Fibroblast of skin of right quadriceps (primary cell): ENCODE measurements around the gene ELP4.
A peak's percentile ranks its signal among the peaks of the same experiment; 100 is the strongest.

ENCODE experiments used
- DNase-seq: peaks from one replicate; pipeline ENCODE4 v3.0.0-alpha.2; 2013

ELP4 gene

GRCh38 chr11:31802609-31802989 is 293.0 kb downstream of the ELP4 start:
- no peak for DNase-seq

DNA sequence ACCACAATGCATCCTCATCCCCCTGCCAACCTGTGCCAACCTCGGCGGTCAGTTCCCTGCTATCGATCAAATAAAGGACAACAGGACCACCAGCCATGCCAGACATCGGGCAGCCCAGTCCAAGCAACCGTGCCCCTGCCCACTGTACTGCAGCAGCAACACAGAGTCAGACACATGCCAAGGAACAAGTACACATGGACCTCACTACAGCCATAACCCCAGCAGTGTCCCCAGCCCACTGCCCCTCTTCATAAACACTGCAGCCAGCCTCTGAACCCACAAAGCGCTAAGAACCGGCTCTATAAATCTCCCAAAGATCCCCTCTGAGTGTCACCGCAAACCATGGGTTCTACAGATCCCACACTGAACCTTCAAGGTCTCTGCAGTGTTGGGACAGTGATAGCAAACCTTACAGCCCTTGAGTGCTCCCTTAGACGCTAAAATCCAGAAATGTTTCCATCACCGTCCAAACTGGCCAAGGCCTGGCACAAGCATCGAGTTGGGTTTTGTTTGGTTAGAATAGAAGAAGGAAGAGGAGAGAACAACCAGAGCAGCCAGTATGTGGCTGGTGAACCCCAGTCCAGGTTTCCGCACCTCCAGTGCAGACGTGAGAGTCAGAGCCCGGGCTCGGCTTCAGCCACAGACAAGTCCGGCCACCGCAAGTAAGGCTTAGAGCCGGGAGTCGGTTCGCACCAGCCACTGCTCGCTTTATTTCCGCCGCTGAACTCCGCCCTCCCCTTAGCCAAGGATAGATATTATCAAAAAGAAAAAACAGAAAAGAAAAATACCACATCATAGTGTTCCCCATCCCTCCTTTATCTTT is 293.6 kb downstream of the ELP4 start:
- DNase-seq: no peak

DNA sequence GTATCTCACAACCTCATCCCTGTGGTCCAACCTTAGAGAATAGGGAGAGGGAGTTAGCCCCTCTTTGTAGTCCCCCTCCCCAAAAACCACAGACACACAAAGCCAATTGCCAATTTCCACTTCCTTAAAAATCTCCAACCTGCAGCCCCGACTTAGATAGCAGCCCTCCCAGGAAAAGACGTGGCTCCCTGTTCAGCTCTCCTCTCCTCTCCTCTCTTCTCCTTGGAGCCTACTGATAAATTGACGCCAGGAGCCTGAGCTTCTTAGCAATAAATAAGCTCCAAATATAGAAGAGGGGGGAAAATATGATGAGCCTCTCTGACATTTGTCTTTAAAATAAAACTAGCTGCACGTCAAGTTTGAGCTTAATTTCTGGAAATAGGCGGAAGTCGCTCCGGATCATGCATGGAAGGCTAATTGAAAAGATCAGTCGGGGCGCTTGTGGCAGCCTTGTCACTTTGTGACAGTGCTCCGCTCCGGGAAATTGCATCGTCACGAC is 294.3 kb downstream of the ELP4 start:
- DNase-seq: no peak

DNA sequence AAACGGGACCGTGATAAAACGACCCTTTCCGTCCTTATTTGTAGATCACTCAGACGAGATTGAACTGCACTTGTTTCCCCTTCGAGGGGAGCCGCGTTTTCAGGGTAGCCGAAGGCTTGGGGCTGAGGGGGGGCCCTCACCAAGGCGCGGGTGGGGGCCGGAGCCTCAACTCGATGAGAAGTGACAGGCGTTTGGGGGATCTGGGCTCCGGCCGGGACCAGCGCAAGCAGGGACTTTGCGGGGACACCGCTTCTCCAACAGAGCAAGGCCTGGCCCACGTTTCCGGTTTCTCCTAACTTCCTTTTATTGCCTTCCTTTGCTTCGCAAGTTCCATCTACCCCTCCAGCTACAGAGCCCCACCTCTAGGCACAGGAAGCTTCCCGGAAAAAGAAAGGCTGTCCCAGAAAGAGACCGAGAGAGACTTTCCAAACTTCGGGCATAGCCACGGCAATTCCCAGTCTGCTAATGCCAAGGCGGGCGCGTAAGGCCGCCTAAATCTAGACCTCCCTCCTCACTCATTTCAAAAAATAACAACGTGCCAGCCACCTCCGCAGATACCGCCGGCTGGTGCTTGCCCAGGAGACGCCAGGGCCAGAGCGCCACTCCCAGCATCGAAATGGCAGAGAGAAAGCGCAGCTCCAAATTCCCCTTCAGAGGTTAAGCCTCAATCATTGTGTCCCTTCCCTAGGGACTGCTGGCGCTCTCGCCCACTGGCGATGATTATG is 294.9 kb downstream of the ELP4 start:
- DNase-seq: no peak

DNA sequence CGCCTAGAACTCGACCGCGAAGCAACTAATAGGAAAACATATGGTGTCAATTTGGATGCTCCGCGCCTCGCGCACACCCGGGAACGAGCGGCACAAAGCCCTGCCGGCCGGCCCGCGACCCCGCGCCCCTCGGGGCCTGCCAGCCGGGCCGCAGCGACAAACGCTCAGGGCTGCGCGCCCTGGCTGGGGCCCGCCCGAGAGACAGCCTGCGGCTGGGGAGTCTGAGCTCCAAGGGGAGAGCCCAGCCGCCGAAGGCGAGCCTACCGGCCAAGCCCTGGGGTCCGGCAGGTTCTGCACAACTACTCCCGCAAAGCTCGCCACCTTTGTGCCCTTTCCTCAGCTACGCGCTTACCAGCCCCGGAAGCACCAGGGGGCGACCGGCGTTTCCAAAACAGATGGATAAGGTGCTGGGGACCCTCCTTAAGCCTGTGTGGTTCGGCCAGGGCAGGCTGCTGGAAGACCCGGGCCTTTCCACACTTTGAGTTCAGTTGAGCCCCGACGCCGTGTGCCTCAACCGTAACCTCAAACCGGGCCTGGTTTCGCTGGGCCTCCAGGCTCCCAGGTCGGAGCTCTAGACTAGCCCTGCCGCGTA is 295.6 kb downstream of the ELP4 start:
- DNase-seq: no peak

DNA sequence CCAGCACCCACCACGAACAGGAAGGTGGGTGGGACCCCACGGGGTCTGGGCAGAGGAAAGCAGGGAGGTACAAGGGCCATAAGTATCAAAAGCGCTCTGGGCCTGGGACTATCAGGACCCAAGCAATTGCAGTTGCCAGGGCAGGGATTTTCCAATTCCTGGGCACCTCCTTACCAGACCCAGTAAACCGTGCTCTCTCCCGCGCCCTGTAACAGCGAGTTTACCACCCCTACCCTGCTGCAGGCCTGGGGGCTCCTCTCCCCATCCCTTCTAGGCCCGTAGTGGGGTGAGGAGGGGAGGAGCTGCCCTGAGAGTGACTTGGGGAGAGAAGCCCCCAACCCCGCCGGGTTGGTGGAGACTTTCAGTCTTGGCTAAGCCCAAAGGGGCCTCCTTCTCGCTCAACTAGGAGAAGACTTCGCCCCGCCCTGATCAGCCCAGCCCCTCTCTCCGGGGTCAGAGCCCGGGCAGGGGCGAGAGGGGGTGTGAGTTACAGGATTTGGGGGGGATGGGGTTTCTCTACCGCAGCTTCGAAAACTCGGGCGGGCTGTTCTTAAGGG is 296.1 kb downstream of the ELP4 start:
- DNase-seq: no peak

DNA sequence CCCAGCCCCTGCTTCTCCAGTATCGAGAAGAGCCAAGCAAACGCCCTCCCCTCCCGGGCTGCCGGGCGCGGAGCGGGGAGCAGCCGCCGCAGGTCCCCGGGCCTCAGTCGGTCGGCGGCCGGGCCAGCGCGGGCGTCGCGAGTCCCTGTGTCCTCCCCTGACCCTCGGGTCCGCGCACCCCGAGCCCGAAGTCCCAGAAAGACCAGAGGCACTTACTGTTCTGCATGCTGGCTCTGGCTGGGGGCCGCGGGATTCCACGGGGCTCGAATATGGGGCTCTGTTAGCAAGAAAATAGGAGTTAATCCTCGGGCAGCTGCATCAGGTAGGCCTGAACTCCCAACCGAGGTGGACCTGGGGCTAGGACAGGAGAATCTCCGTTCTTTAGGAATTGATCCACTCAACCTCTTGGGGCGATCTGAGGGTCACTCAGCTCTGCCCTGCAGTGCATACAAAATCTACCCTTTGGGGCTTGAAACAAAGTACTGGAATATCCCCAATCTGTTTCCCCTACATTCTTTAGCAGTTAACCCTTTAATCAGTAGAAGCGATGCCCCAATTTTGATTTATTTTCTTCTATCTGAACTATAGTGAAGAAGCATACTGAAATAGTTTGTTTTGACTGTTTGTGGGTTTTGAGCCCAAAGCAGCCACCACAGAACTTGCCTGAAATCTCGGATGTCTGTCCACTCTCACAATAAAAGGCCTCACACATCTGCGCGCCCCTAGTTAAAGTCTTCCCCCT is 296.8 kb downstream of the ELP4 start:
- DNase-seq: no peak

DNA sequence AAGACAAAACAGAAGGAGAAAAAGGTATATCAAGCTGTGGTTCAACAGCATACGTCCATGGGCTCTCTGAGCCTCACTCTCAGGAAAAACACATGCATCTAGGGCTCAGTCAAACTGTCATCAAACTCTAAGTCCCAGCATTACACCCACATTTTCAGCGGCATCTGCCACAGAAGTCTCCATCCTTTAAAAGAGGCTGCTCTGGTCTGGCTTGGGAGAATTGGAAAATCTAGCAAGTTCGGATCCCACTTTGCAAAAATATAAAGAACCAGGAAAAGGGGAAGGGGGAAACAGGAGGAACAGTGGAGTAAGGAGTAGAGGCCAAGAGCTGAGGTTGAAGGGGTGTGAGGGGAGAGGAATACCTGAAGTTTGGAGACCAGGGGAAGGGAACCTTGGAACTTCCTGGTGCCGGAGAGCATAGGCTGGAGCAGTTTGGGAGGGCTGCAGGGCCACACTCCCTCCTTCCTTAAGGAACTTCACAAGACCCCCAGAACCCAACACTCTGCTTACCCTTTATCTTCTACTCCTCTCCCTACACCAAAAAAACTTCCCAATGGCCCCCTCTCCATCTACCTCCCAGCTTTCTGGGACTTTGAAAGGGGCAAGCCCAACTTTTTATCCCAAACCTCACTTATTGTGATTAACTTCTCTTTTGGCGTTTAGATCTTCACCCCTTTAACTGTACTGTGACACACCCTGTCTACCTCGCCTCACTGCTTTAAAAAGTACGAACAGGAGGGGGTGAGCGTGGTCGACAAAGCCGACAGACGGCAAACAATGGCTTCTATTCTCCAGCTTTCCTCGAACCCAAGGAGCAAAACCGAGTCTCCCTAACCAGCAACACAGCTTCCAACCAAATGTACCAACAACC is 297.6 kb downstream of the ELP4 start:
- no peak for DNase-seq

DNA sequence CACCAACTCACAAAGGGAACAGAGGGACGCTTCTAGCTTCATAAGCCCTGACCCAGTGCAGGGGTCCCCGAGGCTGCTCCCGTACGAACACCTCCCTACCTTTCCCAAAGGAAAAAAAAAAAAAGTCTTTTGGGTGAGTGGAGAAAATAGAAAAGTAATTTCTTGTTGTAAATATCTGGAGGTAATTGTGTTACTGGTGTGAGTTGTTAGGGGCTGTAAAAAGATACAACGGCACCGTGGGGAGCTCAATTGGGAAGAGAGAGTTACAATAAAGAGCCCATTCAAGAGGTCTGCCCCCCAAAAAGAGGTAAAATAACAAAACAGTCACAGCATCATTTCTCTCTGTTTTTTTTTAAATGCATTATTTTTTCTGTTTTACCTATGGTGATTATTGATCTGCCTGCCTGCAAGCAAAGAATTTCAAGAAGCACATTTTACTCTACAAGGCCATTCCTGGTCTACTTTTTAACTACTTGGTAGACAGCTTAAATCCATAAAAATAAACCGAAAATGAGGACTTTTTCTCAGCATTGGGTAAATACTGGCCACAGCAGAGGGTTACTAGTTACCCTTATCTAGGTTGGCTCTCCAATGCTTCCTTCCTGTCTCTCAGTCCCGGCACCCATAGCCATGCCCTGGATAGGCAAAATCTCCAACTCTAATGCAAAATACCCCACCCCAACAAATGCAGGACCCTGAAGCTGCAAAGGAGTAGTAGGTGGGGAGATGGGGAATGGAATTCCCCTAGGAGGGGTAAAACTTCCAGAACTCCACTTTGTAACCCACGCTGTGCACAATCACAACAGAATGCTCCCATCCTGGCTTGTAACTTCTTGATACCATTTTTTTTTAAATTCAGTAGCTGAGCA is 298.5 kb downstream of the ELP4 start:
- DNase-seq: no peak

- DNase-seq: no peak
These were observed 299.4 kb downstream of the ELP4 start for GRCh38 chr11:31808721-31809540.

DNA sequence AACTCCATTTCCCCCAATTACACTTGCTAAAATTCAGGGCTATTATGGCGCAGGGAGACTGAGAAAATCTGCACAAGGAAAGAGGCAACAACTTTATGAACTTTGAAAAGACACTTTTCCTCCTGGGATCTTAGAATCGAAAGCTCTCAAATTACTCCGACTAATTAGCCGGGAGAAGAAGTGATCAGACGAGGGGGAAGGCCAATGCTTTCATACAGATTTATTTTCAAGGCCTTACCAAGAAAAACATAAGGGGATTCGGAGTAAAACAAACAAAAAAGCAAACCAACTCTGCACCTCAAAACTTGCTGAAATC is 299.9 kb downstream of the ELP4 start:
- no peak for DNase-seq

- peak; percentile 39 for DNase-seq
These were observed 300.6 kb downstream of the ELP4 start for GRCh38 chr11:31809857-31810778.

GRCh38 chr11:31810779-31811647 is 301.4 kb downstream of the ELP4 start, which contains the start of gene PAX6:
PAX6 (minus strand) TSS chr11:31811322; CDS start chr11:31806411, 4,911 bp downstream.
- peak; percentile 75 for DNase-seq

- DNase-seq: no peak
These were observed 303.1 kb downstream of the ELP4 start for GRCh38 chr11:31812383-31813381.

- DNase-seq: no peak
These were observed 304.0 kb downstream of the ELP4 start for GRCh38 chr11:31813391-31814175.
